Activated CD4-positive, alpha-beta T cell treated with anti-CD3 and anti-CD28 coated beads, Interleukin-2, amount 50 U/mL, for 48 hours (primary cell): ENCODE results near the gene ARSD.
"Not testable (repeated sequence)": the region's sequence is repeated elsewhere in the genome, so short reads cannot be mapped to it uniquely, and the experiment has no call there.

Experiments
- DNase-seq, 2 experiments: peaks; one replicate each; pipeline ENCODE4 v3.0.0-alpha.2; 2020

The ARSD gene

GRCh38 chrX:2933125-2933900, 4.2 kb upstream of the ARSD start:
- no peak for DNase-seq

GRCh38 chrX:2931612-2932011, 2.5 kb upstream of the ARSD start:
- DNase-seq, result no peak

- no peak for DNase-seq
These were observed 2.0 kb upstream of the ARSD start for GRCh38 chrX:2931155-2931554.

GRCh38 chrX:2928191-2928582, 952 bp downstream of the ARSD start:
- DNase-seq, result peak in 1 of 2 experiments; percentile 2

GRCh38 chrX:2926664-2927275, 2.4 kb downstream of the ARSD start:
- no peak for DNase-seq

- not testable (repeated sequence) for DNase-seq
These were observed 2.9 kb downstream of the ARSD start for GRCh38 chrX:2926255-2926654.

- DNase-seq, result no peak
These were observed 5.0 kb downstream of the ARSD start for GRCh38 chrX:2924151-2924550.

- DNase-seq, result no peak
These were observed 7.4 kb downstream of the ARSD start for GRCh38 chrX:2921750-2922149.

- no peak for DNase-seq
These were observed 7.9 kb downstream of the ARSD start for GRCh38 chrX:2921193-2921592.

GRCh38 chrX:2917767-2918166, 11.4 kb downstream of the ARSD start:
- no peak for DNase-seq

- no peak for DNase-seq
These were observed 16.0 kb downstream of the ARSD start for GRCh38 chrX:2913118-2913517.

- no peak for DNase-seq
These were observed 19.0 kb downstream of the ARSD start for GRCh38 chrX:2910109-2910508.

- DNase-seq, result no peak
These were observed 20.9 kb downstream of the ARSD start for GRCh38 chrX:2908125-2908685.

GRCh38 chrX:2907295-2907694, 21.8 kb downstream of the ARSD start:
- DNase-seq, result no peak

- DNase-seq, result no peak
These were observed 25.8 kb downstream of the ARSD start for GRCh38 chrX:2903366-2903765.

GRCh38 chrX:2902841-2903240, 26.3 kb downstream of the ARSD start:
- DNase-seq, result no peak

GRCh38 chrX:2901367-2902036, 27.6 kb downstream of the ARSD start:
- DNase-seq, result no peak

- no peak for DNase-seq
These were observed 30.2 kb downstream of the ARSD start for GRCh38 chrX:2898846-2899512.

- not testable (repeated sequence) for DNase-seq
These were observed 31.2 kb downstream of the ARSD start for GRCh38 chrX:2897690-2898623.

GRCh38 chrX:2897311-2897689, 31.8 kb downstream of the ARSD start:
- no peak for DNase-seq

- no peak for DNase-seq
These were observed 34.2 kb downstream of the ARSD start for GRCh38 chrX:2894885-2895292.

- no peak for DNase-seq
These were observed 36.3 kb downstream of the ARSD start for GRCh38 chrX:2892816-2893215.
